ENCODE data around the gene SLC39A8. TPM values are rescaled to one million over a fixed set of nuclear protein-coding genes. Genes with fewer than 3 reads are reported as not detected.

Gene SLC39A8
- total RNA-seq, 2 donors from 2014 or later: 11.1 to 19.2 TPM

DNA sequence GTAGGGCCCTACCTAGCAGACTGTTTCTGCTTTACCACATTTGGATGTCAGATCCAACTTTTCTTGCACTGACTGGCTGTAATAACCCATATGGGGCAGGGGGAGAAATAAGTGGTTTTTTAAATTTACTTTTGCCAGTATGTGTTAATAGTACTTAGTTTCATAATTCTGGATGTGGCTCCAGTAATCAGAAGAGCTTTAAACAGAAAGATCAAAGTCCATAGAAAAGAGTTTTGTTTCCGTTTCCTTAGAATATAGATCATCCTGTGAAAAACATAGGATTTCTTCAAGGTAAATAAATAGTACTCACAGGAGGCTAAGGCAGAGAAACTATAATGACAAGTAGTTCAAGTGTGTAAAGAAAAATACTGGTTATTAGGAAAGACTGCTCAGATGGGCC, 85.6 kb downstream of the SLC39A8 start:
- TF ChIP-seq POLR2AphosphoS5 (IDR thresholded peaks at IDR 0.05) (no peak), POLR2A (IDR thresholded peaks at IDR 0.05) (no peak)
- TF ChIP-seq, protein P1, sequence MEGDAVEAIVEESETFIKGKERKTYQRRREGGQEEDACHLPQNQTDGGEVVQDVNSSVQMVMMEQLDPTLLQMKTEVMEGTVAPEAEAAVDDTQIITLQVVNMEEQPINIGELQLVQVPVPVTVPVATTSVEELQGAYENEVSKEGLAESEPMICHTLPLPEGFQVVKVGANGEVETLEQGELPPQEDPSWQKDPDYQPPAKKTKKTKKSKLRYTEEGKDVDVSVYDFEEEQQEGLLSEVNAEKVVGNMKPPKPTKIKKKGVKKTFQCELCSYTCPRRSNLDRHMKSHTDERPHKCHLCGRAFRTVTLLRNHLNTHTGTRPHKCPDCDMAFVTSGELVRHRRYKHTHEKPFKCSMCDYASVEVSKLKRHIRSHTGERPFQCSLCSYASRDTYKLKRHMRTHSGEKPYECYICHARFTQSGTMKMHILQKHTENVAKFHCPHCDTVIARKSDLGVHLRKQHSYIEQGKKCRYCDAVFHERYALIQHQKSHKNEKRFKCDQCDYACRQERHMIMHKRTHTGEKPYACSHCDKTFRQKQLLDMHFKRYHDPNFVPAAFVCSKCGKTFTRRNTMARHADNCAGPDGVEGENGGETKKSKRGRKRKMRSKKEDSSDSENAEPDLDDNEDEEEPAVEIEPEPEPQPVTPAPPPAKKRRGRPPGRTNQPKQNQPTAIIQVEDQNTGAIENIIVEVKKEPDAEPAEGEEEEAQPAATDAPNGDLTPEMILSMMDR (IDR thresholded peaks at IDR 0.05): no peak
- intact Hi-C loops (cut with DNase I): no loop called here
- Histone ChIP-seq H3K27ac (no peak overlapping the region), H3K9me3 (no peaks in the 10 kb centered on the region), H3K4me1 (replicated peaks) (no peaks in the 10 kb centered on the region), H3K27me3 (replicated peaks; ENCODE audit: insufficient read depth) (no peaks in the 10 kb centered on the region), H3K4me3 (no peak overlapping the region), H3K36me3 (no peaks in the 10 kb centered on the region)
- WGBS: 94% methylated on average over 1 of the region's 1 CpG
- DNase-seq (ENCODE audit: low spot score): no peak

DNA sequence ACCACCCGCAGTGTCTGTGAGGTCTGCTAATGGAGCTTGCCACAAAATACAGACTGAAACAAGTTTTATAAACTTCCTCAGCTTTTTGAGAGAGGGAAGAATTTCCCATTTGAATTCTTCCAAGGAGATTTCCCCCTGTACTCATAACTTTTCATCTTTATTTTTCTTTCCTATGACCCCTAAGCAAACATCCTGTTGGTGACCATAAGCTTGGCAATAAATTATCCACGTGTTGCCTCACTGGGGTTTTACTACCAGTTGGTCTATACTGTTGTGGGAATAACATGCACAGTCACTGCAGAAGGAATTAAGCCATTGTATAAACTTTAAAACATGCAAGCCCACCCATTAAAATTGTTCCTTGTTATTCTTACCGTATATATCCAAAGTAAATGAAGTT, 86.2 kb downstream of the SLC39A8 start:
- intact Hi-C loops (cut with DNase I): no loop called here
- H3K36me3 ChIP-seq: no peaks in the 10 kb centered on the region
- TF ChIP-seq, protein P1 (IDR thresholded peaks at IDR 0.05): no peak
- no peak for TF ChIP-seq POLR2A (IDR thresholded peaks at IDR 0.05)
- no peak for TF ChIP-seq POLR2AphosphoS5 (IDR thresholded peaks at IDR 0.05)
- no peak overlapping the region for H3K4me3 ChIP-seq
- H3K9me3 ChIP-seq: no peaks in the 10 kb centered on the region
- no peaks in the 10 kb centered on the region for H3K4me1 ChIP-seq (replicated peaks)
- H3K27me3 ChIP-seq (replicated peaks; ENCODE audit: insufficient read depth): no peaks in the 10 kb centered on the region
- 49% methylated on average over 3 of the region's 3 CpGs for WGBS
- no peak for DNase-seq (ENCODE audit: low spot score)
- H3K27ac ChIP-seq: no peak overlapping the region

DNA sequence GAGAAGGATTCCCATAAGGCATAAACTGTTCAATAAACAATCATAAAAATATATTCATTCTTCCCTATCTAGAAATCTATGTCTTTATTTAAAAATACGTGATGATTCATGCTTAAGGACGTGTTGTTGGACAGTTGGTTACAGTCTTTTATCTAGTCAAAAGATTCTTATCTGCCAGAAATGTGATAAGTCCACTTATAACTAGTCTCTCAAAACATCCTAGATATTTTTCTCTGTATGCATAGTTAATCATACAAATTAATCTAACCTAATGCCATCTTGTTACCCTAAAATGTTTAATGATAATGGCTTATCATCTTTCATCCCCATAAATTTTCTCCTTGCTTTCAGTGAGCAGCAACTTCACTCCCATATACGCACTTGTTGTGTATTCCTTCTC, 89.0 kb downstream of the SLC39A8 start:
- WGBS: 33% methylated on average over 3 of the region's 3 CpGs
- Histone ChIP-seq H3K27me3 (replicated peaks; ENCODE audit: insufficient read depth) (no peaks in the 10 kb centered on the region), H3K9me3 (no peaks in the 10 kb centered on the region), H3K36me3 (no peaks in the 10 kb centered on the region), H3K4me3 (no peak overlapping the region), H3K27ac (no peak overlapping the region), H3K4me1 (replicated peaks) (no peaks in the 10 kb centered on the region)
- intact Hi-C loops (cut with DNase I): no loop called here
- TF ChIP-seq POLR2AphosphoS5 (IDR thresholded peaks at IDR 0.05) (no peak), POLR2A (IDR thresholded peaks at IDR 0.05) (no peak)
- TF ChIP-seq, protein P1 (IDR thresholded peaks at IDR 0.05): no peak
- DNase-seq (ENCODE audit: low spot score): no peak

DNA sequence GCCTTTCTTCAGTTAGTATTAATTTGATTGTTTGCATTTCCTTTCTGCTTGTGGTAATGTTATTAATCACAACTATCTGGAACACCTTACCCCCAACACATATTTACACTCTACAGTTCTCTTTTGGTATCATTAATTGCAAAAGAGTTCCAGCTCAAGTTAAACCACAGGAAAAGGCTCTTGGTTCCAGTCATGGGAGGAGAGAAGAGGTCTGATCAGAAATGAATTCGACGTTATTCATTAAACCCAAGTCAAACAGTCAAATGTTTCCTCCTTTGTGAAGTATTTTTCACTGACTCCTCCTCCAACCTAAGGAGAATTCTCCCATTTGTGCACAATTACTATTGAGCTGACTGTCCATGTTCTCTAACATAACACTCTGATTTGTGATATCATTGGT, 91.4 kb downstream of the SLC39A8 start:
- TF ChIP-seq POLR2AphosphoS5 (IDR thresholded peaks at IDR 0.05) (no peak), POLR2A (IDR thresholded peaks at IDR 0.05) (no peak)
- TF ChIP-seq, protein P1 (IDR thresholded peaks at IDR 0.05): no peak
- no peaks in the 10 kb centered on the region for H3K9me3 ChIP-seq

DNA sequence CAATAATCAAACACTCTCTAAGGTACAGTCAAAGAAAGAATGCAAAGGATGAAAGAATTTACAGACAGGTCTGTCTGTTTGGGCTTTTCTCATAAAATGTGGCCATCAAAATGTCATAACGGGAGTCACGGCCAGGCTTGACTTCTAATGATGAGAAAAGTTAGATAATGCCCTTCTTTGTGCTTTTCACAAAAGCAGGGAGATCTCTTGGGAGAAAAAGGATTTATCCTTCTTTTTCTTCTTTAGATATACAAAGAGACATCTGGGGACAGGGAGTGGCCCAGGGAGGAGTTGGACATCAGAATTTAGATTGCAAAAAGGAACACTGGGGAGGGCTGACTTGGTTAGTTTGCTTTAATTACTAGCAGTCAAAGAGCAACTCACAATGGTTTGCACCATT, 93.1 kb downstream of the SLC39A8 start:
- Histone ChIP-seq H3K4me1 (replicated peaks) (no peaks in the 10 kb centered on the region), H3K27me3 (replicated peaks; ENCODE audit: insufficient read depth) (no peaks in the 10 kb centered on the region), H3K27ac (no peak overlapping the region), H3K36me3 (no peaks in the 10 kb centered on the region), H3K4me3 (no peak overlapping the region), H3K9me3 (no peaks in the 10 kb centered on the region)
- intact Hi-C loops (cut with DNase I): no loop called here
- no peak for TF ChIP-seq POLR2AphosphoS5 (IDR thresholded peaks at IDR 0.05)
- TF ChIP-seq, protein P1 (IDR thresholded peaks at IDR 0.05): no peak
- DNase-seq (ENCODE audit: low spot score): no peak
- 47% methylated on average over 2 of the region's 2 CpGs for WGBS

More for the DNA sequence above, 91.4 kb downstream of the SLC39A8 start:
- no peaks in the 10 kb centered on the region for H3K4me1 ChIP-seq (replicated peaks)
- no peaks in the 10 kb centered on the region for H3K27me3 ChIP-seq (replicated peaks; ENCODE audit: insufficient read depth)
- WGBS: 92% methylated on average over 2 of the region's 2 CpGs
- DNase-seq (ENCODE audit: low spot score): no peak
- no peak overlapping the region for H3K4me3 ChIP-seq
- H3K27ac ChIP-seq: no peak overlapping the region
- intact Hi-C loops (cut with DNase I): no loop called here
- no peaks in the 10 kb centered on the region for H3K36me3 ChIP-seq

All from prostate gland (tissue), 2 donors.